Tibial artery (tissue), 4 donors: ENCODE measurements around the gene BAIAP2L1.

ENCODE experiments used
- DNase-seq, 2 donors: peaks; one replicate each; pipeline ENCODE4 v3.0.0-alpha.2; 2019
- H3K27ac ChIP-seq, 2 donors: fragments of 200-600 bp; sonication (generic) in 1 of 2; 1 replicate in 1 of 2; 2 replicates in 1 of 2; pipeline ENCODE4 v1.5.1; 2018 to 2019; ENCODE audit warnings: mild to moderate bottlenecking in 1 of 2
- H3K27me3 ChIP-seq, 2 donors: fragments of 200-600 bp; sonication (generic) in 1 of 2; one replicate each; pipeline versions ENCODE4 v1.5.1 to v1.6.0; 2016 to 2019
- H3K36me3 ChIP-seq, 3 donors: fragments of 200-600 bp; sonication (generic) in 2 of 3; one replicate each; pipeline ENCODE4 v1.5.1; 2016 to 2019; ENCODE audit warnings: mild to moderate bottlenecking in 2 of 3
- H3K4me1 ChIP-seq, 4 donors: fragments of 200-600 bp; sonication (generic) in 2 of 4; 1 replicate in 3 of 4; 2 replicates in 1 of 4; pipeline ENCODE4 v1.5.1; 2016 to 2019
- H3K4me3 ChIP-seq, 2 donors: fragments of 200-600 bp; sonication (generic) in 1 of 2; 1 replicate in 1 of 2; 2 replicates in 1 of 2; pipeline ENCODE4 v1.5.1; 2018 to 2019; ENCODE audit warnings: mild to moderate bottlenecking in 2 of 2
- H3K9me3 ChIP-seq, 3 donors: fragments of 200-600 bp; sonication (generic) in 1 of 3; one replicate each; pipeline ENCODE4 v1.5.1; 2016 to 2019
- intact Hi-C: fragments of 100-400 bp; cut with DNase I; formaldehyde crosslinking; loops from one replicate; pipeline ENCODE4 v1.15.0; 2023; ENCODE audit warnings: low total_unique reads
- TF ChIP-seq, protein P1 (sequence below), 2 experiments: fragments of 200-600 bp in 1 of 2; fragments of 450-650 bp in 1 of 2; IDR thresholded peaks; one replicate each; pipeline ENCODE4 v1.5.1; 2017 to 2019; ENCODE audit warnings: antibody characterized with exemption in 2 of 2, mild to moderate bottlenecking in 1 of 2, moderate library complexity in 1 of 2

Gene BAIAP2L1

DNA sequence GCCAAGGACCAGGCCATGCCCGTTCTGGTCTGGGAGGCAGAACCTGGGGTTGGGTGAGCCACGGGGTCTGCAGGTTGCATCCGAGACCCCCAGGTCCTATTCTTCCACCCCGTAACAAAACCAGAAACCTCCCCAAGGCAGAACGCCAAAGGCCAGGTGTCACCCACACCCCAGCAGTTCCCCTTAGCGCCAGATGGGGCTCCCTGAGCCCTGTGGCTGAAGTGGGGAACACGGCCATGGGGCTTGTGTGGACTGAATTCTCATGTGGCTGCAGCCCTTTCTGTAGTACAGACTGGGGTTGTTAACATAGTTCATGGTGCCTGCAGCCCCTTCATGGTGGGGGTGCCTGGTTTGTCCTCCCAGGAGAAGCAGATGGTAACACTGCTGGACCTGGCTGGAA is 109.2 kb downstream of the BAIAP2L1 start:
- peaks cover 3 to 31% (median 26%) of the 10 kb centered on the region in 4 donors for H3K4me1 ChIP-seq
- DNase-seq, result no peak
- TF ChIP-seq, protein P1, sequence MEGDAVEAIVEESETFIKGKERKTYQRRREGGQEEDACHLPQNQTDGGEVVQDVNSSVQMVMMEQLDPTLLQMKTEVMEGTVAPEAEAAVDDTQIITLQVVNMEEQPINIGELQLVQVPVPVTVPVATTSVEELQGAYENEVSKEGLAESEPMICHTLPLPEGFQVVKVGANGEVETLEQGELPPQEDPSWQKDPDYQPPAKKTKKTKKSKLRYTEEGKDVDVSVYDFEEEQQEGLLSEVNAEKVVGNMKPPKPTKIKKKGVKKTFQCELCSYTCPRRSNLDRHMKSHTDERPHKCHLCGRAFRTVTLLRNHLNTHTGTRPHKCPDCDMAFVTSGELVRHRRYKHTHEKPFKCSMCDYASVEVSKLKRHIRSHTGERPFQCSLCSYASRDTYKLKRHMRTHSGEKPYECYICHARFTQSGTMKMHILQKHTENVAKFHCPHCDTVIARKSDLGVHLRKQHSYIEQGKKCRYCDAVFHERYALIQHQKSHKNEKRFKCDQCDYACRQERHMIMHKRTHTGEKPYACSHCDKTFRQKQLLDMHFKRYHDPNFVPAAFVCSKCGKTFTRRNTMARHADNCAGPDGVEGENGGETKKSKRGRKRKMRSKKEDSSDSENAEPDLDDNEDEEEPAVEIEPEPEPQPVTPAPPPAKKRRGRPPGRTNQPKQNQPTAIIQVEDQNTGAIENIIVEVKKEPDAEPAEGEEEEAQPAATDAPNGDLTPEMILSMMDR (IDR thresholded peaks at IDR 0.05), result no peak
- H3K27ac ChIP-seq, result no peak overlapping the region
- H3K36me3 ChIP-seq, result peaks cover 39 to 81% (median 80%) of the 10 kb centered on the region in 3 donors
- no peaks in the 10 kb centered on the region for H3K27me3 ChIP-seq
- intact Hi-C loops, result no loop called here
- no peak overlapping the region for H3K4me3 ChIP-seq
- H3K9me3 ChIP-seq, result no peaks in the 10 kb centered on the region

DNA sequence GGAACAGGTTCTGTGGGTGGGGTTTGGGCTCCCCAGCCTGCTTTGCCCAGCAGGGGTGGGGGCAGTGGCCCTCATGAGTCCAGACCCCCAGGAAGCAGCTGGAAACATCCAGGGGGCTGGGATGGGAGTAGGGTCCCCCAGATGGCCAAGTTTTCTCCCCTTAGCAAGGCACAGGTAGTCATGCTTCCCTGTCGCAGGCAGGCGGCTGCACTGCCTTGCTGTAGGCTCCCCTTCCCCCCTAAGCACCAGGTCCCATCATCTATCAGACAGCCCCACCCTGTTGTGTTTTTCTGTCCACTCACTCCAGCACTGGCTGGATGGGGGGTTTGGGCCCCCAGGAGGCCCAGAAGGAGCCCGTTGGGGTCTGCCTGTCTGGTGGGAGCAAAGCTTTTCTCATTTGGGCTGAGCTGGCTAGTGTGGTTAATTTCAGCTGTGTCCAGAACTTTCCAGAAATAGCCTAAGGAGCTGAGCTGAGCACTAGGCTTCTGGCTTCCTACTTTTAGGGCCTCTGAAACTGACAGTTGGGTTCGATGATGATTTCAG is 111.5 kb downstream of the BAIAP2L1 start:
- peaks cover 30 to 68% (median 63%) of the 10 kb centered on the region in 3 donors for H3K36me3 ChIP-seq
- intact Hi-C loops, result no loop called here
- no peaks in the 10 kb centered on the region for H3K27me3 ChIP-seq
- TF ChIP-seq, protein P1 (IDR thresholded peaks at IDR 0.05), result no peak
- H3K27ac ChIP-seq, result no peak overlapping the region
- peaks cover 12 to 54% (median 45%) of the 10 kb centered on the region in 4 donors for H3K4me1 ChIP-seq
- DNase-seq, result no peak
- no peak overlapping the region for H3K4me3 ChIP-seq
- H3K9me3 ChIP-seq, result no peaks in the 10 kb centered on the region

DNA sequence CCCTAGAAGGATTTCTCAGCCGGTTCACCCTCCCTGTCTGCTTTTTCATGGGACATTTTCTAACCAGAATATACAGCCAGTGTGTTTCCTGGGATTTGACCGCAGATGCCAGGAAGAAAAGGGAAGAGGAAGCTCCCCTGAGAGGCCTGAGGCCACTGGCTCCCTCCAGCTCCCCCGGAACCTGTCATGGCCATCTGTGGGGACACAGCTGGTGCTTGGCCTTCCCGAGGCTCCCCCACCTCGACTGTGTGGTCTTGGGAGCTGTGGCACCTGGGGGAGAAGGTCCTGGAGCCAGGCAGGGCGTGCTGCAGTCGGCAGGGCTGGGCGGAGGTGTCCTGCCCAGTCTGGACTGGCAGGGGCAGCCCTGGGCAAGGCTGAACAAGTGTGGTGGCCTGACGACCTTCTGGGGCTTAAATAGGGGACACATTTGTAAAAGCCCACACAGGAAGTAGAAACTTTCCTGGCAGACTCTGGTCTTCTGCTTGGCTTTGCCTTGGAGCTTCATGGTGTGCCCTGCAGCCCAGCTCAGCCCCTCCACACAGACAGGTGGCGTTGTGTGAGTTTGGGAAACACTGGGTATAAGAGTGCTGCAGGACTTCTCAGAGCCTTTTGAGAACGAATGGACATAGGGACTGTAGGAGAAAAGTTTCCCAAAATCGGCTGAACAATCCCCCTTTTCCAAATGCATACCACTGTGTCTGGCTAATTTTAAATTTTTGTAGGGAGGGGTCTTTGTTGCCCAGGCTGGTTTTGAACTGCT is 112.6 kb downstream of the BAIAP2L1 start:
- Histone ChIP-seq H3K9me3 (no peaks in the 10 kb centered on the region), H3K4me3 (no peak overlapping the region), H3K27ac (peak overlapping the region in 1 of 2 donors; percentile 93), H3K36me3 (peaks cover 19 to 58% (median 52%) of the 10 kb centered on the region in 3 donors), H3K27me3 (no peaks in the 10 kb centered on the region), H3K4me1 (peaks cover 12 to 65% (median 56%) of the 10 kb centered on the region in 4 donors)
- intact Hi-C loops, result no loop called here
- no peak for DNase-seq
- TF ChIP-seq, protein P1 (IDR thresholded peaks at IDR 0.05), result no peak

DNA sequence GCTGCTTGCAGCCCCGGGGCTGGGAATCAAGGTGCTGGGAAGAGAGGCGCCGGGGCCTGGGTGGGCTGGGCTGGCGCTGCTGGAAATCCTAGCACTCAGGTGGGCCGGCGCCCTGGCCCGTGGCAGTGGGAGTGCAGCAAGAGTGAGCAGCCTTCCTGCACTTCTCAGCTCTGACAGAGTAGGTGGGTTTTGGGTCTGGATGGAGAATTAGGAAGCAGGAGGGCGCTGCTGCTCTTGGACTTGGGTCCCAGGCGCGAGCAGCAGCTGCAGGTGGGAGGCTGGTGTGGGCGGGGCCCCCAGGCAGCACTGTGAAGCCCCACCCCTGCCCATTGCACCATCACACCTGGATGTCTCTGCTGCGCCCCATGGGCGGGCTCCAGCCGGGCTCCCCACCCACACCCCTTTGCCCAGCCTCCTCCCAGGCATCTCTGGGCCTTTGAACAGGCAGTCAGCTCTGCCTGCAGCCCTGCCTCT is 113.4 kb downstream of the BAIAP2L1 start:
- Histone ChIP-seq H3K27ac (peak overlapping the region; percentile 93 to 98), H3K9me3 (no peaks in the 10 kb centered on the region), H3K4me3 (peak overlapping the region in 1 of 2 donors; percentile 86), H3K36me3 (peaks cover 12 to 51% (median 44%) of the 10 kb centered on the region in 3 donors), H3K27me3 (no peaks in the 10 kb centered on the region), H3K4me1 (peaks cover 12 to 73% (median 60%) of the 10 kb centered on the region in 4 donors)
- DNase-seq, result no peak
- intact Hi-C loops, result no loop called here
- TF ChIP-seq, protein P1 (IDR thresholded peaks at IDR 0.05), result no peak

DNA sequence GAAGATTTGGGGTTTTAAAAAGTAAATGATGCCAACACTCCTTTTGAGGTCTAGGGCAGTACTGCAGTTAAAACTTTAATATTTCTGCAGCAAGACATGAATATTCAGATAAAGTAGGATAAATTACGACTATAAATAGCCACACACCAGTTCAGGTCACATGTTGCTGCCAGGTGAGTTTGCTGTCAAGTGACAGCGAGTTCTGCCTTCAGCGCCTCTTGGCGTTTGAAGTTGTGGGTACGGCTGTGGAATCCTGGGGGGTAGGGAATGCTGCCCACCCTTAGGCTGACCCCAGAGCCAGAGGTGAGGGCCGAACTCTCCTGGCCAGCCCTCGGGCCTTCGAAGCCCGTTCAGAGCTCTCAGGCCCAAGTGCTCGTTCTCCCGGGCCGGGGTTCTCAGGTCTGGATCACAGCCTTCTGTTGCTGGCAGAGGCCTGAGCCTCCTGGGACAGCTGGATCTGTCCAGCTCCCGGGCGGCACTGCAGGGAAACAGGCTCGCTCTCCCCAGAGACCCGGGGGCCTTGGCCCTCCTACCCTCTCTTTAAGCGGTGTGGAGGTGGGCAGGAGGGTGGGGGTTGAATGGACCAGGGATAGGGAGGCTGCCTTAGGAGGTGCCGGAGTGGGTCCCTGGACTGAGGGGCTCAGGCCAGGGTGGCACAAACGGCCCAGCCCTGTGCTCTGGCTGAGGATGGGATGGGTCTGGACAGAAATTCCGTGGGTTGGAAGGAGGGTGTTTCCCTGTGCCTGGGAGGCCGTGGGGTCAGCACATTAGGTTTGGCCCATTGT is 114.0 kb downstream of the BAIAP2L1 start:
- H3K4me1 ChIP-seq, result peaks cover 12 to 75% (median 60%) of the 10 kb centered on the region in 4 donors
- no peak for DNase-seq
- no peaks in the 10 kb centered on the region for H3K9me3 ChIP-seq
- intact Hi-C loops, result no loop called here
- TF ChIP-seq, protein P1 (IDR thresholded peaks at IDR 0.05), result no peak
- H3K4me3 ChIP-seq, result peak overlapping the region; percentile 75 to 86
- peaks cover 5 to 45% (median 38%) of the 10 kb centered on the region in 3 donors for H3K36me3 ChIP-seq
- H3K27ac ChIP-seq, result peak overlapping the region; percentile 93 to 98
- H3K27me3 ChIP-seq, result no peaks in the 10 kb centered on the region
